Measurements from ENCODE around the gene PPP2R2D.

DNA sequence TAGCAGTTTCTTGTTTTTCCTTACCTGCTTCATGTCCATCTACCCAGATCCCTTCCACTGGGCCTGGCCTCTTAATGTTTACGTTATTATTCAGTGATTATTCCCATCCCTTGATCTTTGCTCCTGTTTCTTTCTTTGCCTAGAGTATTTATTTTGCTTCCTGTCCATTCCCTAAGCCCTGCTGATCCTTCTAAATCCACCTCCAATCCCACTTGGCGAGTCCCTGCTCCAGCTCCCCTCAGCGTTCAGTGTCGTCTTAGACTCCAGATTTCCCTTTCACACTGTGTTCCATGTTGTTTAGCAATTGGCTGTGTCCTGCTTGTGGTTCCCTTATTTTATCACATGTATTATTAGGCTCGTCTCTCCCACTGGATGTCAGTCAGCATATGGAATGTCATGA, 7.3 kb downstream of the PPP2R2D start:
- TF ChIP-seq, protein P1, sequence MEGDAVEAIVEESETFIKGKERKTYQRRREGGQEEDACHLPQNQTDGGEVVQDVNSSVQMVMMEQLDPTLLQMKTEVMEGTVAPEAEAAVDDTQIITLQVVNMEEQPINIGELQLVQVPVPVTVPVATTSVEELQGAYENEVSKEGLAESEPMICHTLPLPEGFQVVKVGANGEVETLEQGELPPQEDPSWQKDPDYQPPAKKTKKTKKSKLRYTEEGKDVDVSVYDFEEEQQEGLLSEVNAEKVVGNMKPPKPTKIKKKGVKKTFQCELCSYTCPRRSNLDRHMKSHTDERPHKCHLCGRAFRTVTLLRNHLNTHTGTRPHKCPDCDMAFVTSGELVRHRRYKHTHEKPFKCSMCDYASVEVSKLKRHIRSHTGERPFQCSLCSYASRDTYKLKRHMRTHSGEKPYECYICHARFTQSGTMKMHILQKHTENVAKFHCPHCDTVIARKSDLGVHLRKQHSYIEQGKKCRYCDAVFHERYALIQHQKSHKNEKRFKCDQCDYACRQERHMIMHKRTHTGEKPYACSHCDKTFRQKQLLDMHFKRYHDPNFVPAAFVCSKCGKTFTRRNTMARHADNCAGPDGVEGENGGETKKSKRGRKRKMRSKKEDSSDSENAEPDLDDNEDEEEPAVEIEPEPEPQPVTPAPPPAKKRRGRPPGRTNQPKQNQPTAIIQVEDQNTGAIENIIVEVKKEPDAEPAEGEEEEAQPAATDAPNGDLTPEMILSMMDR (IDR thresholded peaks at IDR 0.05), result no peak
- TF ChIP-seq POLR2A (IDR thresholded peaks at IDR 0.05) (no peak), EP300 (IDR thresholded peaks at IDR 0.05; ENCODE audit: low read depth) (no peak), POLR2AphosphoS5 (IDR thresholded peaks at IDR 0.05) (no peak)

Measured in transverse colon (tissue), 4 donors.